ENCODE measurements around the gene CCNH.

DNA sequence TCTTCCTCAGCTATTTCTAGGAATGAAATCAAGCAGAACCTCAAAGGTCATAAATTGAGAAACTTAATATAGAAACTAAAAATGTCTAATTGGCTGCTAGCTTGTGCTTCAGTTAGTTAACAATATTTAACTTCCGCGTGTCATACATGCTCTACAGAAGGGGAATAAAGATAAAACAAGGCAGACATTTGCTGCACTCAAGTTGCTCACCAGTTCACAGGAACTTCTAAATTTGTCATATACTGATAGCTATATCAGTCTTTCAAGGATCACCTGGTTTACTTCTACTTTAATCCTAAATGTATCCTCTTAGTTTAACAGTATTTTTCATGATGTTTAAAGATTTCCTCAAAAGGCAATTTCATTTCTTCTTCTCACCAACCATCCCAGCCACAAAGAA is 8.4 kb downstream of the CCNH start:
- no peak for TF ChIP-seq CTCF (IDR thresholded peaks at IDR 0.05)
- TF ChIP-seq EP300 (IDR thresholded peaks at IDR 0.05): no peak
- no peak for TF ChIP-seq POLR2A (IDR thresholded peaks at IDR 0.05)

Measured in ovary (tissue), 3 donors.